GM12878 (cell line): Measurements from ENCODE around the gene MEF2D. TPM values are rescaled to one million over a fixed set of nuclear protein-coding genes. Genes with fewer than 3 reads are reported as not detected.

Source experiments
- CBX3 ChIP-seq: fragments of 200-600 bp; sonication (generic); IDR thresholded peaks from 2 replicates; pipeline ENCODE4 v1.6.1; 2016; ENCODE audit warnings: low read depth, borderline replicate concordance
- DPF2 ChIP-seq: fragments of 450-650 bp; IDR thresholded peaks from 2 replicates; pipeline ENCODE4 v1.6.1; 2017; ENCODE audit warnings: mild to moderate bottlenecking
- ZNF384 ChIP-seq: IDR thresholded peaks from 2 replicates; pipeline ENCODE4 v1.6.1; 2012; ENCODE audit warnings: low read depth, mild to moderate bottlenecking, low read length, improper control_type of control experiment, borderline replicate concordance
- polyA plus RNA-seq, 11 experiments: library from polyadenylated mRNA; depleted of rRNA in 4 of 11; unstranded in 6 of 11; stranded (reverse) in 5 of 11; fragments of >200 nt; fragmentation: Nextera tagmentation in 4 of 11; fragmentation: Illumina TruSeq in 1 of 11; extraction: Ambion mirVana in 4 of 11; extraction: Trizol in 1 of 11; gene quantifications; 1 replicate in 1 of 11; 2 replicates in 10 of 11; pipeline versions ENCODE4 v1.2.1 to v1.2.3, GENCODE V29; 2011 to 2016; ENCODE audit warnings: inconsistent platforms in 2 of 11, missing spikeins in 2 of 11, low read depth in 1 of 11
- total RNA-seq, 4 experiments: library from RNA; depleted of rRNA in 3 of 4; stranded (reverse); fragments of >200 nt in 3 of 4; fragmentation: Illumina TruSeq in 1 of 4; extraction: Trizol in 1 of 4; gene quantifications; 2 replicates each; pipeline versions ENCODE4 v1.2.1 to v1.2.3, GENCODE V29; 2013 to 2021
- TF ChIP-seq, protein P1 (sequence below): fragments of 450-650 bp; formaldehyde crosslinking; IDR thresholded peaks from 2 replicates; pipeline ENCODE4 v1.4.0; 2020; ENCODE audit warnings: mild to moderate bottlenecking, moderate library complexity
- TF ChIP-seq, protein P2 (sequence below): fragments of 450-650 bp; IDR thresholded peaks from 2 replicates; pipeline ENCODE4 v1.6.1; 2017; ENCODE audit warnings: mild to moderate bottlenecking
- TF ChIP-seq, protein P3 (sequence below): IDR thresholded peaks from 2 replicates; pipeline ENCODE4 v1.6.1; 2012; ENCODE audit warnings: improper control_type of control experiment, low read depth, low read length; ENCODE audit not compliant: insufficient replicate concordance
- TF ChIP-seq, protein P4 (sequence below): IDR thresholded peaks from 2 replicates; pipeline ENCODE4 v1.6.1; 2011; ENCODE audit warnings: borderline replicate concordance, low read depth, mild to moderate bottlenecking, moderate library complexity, mixed read lengths, low read length; ENCODE audit not compliant: insufficient read depth; ENCODE audit errors: extremely low read length

The MEF2D gene
- total and polyA plus RNA-seq, 10 of the 15 experiments (the other 5 are each of a cell fraction or from before 2014, with no cell fraction given), result 0.61 to 53.0 (median 15.2) TPM

DNA sequence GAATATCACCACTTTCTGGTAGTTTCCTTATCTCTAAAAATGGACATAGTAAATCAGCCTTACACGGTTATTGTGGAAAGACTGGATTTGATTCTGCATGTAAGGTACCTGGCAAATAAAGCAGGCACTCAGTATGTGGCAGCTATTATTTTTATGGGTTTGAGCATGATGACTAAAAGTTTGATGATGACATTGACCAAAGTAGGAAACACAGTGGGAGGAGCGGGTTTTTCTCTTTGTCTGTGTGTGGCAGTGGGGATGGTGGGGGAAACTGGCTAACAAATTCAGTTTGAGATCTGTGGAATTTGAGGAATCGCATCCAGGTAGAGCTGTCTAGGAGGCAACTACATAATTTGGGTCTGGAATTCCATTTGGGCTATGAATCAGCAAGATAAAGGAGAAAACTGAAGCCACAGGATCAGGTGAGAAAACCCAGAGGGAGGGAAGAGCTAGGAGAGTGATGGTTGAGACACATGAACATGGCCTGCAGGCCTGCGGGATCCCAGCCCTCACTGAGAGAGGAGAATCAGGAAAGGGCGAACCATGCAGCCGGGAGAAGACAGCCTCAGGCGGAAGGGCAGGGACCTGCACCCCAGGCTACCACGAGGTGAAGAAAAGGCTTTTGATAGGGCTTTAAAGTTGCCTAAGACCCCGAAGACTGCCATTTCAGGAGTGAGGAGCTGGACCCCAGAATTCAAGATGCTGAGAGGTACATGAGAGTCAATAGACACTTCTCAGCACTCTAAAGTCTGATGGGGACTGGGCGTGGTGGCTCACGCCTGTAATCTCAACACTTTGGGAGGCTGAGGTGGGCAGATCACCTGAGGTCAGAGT, 52.2 kb downstream of the MEF2D start (continued):
- TF ChIP-seq, protein P1, sequence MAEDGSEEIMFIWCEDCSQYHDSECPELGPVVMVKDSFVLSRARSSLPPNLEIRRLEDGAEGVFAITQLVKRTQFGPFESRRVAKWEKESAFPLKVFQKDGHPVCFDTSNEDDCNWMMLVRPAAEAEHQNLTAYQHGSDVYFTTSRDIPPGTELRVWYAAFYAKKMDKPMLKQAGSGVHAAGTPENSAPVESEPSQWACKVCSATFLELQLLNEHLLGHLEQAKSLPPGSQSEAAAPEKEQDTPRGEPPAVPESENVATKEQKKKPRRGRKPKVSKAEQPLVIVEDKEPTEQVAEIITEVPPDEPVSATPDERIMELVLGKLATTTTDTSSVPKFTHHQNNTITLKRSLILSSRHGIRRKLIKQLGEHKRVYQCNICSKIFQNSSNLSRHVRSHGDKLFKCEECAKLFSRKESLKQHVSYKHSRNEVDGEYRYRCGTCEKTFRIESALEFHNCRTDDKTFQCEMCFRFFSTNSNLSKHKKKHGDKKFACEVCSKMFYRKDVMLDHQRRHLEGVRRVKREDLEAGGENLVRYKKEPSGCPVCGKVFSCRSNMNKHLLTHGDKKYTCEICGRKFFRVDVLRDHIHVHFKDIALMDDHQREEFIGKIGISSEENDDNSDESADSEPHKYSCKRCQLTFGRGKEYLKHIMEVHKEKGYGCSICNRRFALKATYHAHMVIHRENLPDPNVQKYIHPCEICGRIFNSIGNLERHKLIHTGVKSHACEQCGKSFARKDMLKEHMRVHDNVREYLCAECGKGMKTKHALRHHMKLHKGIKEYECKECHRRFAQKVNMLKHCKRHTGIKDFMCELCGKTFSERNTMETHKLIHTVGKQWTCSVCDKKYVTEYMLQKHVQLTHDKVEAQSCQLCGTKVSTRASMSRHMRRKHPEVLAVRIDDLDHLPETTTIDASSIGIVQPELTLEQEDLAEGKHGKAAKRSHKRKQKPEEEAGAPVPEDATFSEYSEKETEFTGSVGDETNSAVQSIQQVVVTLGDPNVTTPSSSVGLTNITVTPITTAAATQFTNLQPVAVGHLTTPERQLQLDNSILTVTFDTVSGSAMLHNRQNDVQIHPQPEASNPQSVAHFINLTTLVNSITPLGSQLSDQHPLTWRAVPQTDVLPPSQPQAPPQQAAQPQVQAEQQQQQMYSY, result no peak
- TF ChIP-seq, protein P2, sequence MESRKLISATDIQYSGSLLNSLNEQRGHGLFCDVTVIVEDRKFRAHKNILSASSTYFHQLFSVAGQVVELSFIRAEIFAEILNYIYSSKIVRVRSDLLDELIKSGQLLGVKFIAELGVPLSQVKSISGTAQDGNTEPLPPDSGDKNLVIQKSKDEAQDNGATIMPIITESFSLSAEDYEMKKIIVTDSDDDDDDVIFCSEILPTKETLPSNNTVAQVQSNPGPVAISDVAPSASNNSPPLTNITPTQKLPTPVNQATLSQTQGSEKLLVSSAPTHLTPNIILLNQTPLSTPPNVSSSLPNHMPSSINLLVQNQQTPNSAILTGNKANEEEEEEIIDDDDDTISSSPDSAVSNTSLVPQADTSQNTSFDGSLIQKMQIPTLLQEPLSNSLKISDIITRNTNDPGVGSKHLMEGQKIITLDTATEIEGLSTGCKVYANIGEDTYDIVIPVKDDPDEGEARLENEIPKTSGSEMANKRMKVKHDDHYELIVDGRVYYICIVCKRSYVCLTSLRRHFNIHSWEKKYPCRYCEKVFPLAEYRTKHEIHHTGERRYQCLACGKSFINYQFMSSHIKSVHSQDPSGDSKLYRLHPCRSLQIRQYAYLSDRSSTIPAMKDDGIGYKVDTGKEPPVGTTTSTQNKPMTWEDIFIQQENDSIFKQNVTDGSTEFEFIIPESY, result no peak
- TF ChIP-seq ZNF384, result no peak
- TF ChIP-seq, protein P3, sequence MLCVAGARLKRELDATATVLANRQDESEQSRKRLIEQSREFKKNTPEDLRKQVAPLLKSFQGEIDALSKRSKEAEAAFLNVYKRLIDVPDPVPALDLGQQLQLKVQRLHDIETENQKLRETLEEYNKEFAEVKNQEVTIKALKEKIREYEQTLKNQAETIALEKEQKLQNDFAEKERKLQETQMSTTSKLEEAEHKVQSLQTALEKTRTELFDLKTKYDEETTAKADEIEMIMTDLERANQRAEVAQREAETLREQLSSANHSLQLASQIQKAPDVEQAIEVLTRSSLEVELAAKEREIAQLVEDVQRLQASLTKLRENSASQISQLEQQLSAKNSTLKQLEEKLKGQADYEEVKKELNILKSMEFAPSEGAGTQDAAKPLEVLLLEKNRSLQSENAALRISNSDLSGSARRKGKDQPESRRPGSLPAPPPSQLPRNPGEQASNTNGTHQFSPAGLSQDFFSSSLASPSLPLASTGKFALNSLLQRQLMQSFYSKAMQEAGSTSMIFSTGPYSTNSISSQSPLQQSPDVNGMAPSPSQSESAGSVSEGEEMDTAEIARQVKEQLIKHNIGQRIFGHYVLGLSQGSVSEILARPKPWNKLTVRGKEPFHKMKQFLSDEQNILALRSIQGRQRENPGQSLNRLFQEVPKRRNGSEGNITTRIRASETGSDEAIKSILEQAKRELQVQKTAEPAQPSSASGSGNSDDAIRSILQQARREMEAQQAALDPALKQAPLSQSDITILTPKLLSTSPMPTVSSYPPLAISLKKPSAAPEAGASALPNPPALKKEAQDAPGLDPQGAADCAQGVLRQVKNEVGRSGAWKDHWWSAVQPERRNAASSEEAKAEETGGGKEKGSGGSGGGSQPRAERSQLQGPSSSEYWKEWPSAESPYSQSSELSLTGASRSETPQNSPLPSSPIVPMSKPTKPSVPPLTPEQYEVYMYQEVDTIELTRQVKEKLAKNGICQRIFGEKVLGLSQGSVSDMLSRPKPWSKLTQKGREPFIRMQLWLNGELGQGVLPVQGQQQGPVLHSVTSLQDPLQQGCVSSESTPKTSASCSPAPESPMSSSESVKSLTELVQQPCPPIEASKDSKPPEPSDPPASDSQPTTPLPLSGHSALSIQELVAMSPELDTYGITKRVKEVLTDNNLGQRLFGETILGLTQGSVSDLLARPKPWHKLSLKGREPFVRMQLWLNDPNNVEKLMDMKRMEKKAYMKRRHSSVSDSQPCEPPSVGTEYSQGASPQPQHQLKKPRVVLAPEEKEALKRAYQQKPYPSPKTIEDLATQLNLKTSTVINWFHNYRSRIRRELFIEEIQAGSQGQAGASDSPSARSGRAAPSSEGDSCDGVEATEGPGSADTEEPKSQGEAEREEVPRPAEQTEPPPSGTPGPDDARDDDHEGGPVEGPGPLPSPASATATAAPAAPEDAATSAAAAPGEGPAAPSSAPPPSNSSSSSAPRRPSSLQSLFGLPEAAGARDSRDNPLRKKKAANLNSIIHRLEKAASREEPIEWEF, result no peak
- no peak for TF ChIP-seq CBX3
- no peak for TF ChIP-seq DPF2
- TF ChIP-seq, protein P4, sequence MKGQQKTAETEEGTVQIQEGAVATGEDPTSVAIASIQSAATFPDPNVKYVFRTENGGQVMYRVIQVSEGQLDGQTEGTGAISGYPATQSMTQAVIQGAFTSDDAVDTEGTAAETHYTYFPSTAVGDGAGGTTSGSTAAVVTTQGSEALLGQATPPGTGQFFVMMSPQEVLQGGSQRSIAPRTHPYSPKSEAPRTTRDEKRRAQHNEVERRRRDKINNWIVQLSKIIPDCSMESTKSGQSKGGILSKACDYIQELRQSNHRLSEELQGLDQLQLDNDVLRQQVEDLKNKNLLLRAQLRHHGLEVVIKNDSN, result no peak
